NCI-H345 treated with DMSO at 0.1 percent for 48 hours (cell line): ENCODE results near the gene GPRC5D.

Experiments used
- DNase-seq: peaks from one replicate; lab custom pipeline; 2025; ENCODE audit not compliant: unreplicated experiment; lab: John Stamatoyannopoulos, UW

Gene GPRC5D

DNA sequence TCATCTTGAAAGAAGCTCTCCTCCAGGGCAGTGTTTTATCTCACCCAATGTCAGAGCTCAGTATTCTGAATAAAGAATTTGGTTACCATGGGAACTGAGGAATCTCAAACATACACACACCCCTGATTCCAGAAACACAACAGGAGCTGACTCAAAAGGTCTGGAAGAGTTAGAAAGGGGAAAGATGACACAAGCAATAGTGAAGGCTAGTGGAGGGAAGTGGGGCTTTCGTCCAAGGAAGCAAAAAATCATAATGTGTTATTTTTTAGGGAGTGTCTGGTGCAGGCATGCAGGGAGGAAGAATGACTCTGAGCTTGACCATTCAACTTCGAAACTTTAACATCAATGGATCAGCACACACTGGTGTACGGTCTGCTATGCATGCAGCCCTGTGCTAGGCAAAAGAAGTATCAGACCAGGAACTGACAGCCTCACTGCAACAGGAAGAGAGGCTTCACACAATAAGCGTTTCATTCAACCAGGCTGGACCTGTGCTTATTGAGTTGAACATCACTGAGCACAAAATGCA is 27.8 kb upstream of the GPRC5D start:
- no peak for DNase-seq

DNA sequence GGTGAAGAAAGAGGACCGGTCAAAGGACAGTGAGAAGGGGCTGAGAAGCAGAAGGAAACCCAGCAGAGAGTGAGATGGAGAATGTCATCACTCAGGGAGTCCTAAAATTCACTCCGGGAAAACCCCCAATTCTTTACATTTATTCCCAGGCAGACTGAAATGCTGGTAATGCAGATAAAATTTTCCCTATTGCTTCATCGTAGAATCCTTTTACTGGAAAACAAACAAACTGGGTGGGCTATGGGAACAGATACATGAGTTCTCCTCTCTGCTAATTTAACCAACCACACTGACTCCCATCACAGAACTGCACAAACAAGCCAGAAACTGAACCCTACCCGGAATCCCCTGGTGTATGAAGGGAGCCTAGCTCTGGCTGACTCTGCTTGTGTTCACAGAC is 27.2 kb upstream of the GPRC5D start:
- no peak for DNase-seq

DNA sequence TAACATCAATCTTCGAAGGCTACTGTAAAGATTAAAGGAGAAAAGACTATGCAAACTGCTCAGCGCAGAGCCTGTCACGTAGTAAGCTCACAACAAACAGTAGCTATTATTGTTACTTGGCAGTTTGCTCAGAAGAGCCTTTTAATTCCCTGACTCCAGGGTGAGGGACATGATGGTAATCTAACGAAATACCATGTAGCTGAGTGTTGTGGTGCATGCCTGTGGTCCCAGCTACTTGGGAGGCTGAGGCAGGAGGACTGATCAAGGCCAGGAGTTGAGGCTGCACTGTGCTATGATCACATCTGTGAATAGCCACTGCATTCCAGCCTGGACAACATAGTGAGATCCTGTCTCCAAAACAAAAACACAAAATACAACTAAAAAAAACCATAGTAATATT is 25.3 kb upstream of the GPRC5D start:
- DNase-seq: no peak

DNA sequence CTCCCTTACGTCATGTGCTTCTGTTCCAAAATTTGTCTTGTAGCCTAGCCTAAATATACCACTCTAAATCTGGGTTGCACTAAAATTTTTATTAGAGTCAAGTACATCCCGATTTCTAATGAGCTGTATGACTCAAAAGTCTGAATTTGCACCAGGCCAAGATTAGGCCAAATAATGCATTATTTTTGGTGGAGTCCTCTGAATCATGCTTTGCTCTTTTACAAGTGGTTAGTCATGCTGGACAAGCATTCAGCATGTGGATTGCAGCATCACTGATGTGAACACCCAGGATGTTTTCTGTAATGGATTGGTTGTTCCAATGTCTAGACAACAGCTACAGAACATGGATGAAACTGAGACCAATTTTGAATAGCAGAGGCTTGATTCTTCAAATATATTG is 24.4 kb upstream of the GPRC5D start:
- no peak for DNase-seq

GRCh38 chr12:12975322-12976077 is 23.5 kb upstream of the GPRC5D start:
- no peak for DNase-seq

GRCh38 chr12:12974211-12974610 is 22.2 kb upstream of the GPRC5D start:
- DNase-seq: no peak

- no peak for DNase-seq
Measured at GRCh38 chr12:12973019-12973418, 21.0 kb upstream of the GPRC5D start.

- no peak for DNase-seq
Measured at GRCh38 chr12:12965836-12966235, 13.9 kb upstream of the GPRC5D start.

GRCh38 chr12:12964255-12964654 is 12.3 kb upstream of the GPRC5D start:
- no peak for DNase-seq

GRCh38 chr12:12960639-12961209 is 8.8 kb upstream of the GPRC5D start:
- no peak for DNase-seq

DNA sequence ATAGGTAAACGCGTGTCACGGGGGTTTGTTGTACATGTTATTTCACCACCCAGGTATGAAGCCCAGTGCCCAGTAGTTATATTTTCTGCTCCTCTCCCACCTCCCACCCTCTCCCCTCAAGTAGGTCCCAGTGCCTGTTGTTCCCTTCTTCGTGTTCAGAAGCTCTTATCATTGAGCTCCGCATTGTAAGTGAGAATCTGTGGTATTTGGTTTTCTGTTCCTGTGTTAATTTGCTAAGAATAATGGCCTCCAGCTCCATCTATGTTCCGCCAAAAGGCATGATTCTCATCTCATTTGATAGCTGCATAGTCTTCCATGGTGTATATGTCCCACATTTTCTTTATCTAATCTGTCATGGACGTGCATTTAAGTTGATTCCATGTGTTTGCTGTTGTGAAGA is 6.9 kb upstream of the GPRC5D start:
- no peak for DNase-seq

DNA sequence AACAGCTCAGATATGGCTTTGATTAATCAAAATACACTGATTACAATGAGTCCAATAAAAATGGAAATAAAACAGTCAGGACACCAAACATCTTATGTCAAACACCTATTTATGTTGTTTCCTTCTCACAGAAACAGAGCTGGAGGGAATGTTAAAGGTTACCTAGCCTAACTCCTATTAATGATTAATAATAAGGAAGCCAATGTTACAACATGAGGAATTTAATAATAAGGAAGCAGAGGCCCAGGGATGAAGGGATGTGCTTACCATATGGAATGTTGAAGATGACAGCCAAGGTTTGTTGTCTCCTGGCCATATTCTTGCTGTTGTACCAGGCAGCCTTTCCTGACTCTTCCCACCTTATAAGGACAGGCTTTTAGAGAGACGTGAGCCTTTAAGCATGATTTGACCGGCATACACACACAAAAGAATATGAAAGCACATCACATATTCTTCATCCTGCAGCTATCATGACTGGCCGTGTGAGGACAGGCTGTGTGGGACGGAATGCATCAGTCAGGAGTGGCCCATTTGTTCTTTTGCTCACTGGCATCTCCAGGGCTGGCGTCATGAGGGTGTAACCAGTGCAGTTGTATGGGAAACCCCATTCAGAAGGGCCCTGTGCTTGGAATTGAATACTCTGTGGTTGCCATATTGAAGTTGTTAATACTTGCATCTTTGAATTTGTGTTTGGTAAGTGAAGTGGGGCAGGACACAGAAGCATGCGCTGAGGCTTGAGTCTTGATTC is 3.1 kb upstream of the GPRC5D start:
- no peak for DNase-seq

DNA sequence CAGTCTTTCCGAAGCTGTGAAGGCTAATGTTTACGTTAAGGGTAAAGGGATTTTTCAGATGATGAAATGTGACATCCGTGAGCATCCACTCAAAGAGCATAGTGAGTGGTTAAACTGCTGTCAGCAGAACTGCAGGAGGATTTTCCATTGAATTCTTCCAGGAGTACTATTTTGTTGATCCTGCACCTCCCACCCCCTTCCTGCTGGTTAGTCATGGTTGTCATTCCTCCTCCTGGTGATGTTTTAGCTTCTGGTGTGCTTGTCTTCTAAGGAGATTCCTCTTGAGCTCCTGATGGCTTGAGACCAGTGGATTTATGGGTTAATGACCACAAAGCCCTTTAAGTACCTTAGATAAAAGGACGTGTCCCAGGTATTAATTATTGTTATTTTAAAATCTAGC is 2.4 kb upstream of the GPRC5D start:
- DNase-seq: no peak

DNA sequence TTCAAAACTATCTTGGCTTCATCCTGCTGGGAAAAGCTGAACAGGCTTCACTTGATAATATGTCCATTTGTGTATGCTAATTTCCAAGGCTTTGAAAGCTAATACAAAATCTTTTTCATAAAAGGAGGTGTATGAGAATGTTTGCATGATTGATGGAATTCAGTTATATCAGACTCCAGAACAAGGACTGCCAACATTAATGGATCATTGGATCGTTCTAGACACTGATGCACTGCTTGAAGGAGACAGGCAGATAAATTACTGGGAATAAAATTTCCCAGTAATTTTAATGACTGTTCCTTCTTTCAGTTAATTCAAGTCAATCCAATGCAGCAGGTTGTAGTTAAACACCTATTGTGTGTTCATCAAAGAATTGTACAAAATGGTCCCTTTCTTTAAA is 466 bp downstream of the GPRC5D start:
- no peak for DNase-seq

DNA sequence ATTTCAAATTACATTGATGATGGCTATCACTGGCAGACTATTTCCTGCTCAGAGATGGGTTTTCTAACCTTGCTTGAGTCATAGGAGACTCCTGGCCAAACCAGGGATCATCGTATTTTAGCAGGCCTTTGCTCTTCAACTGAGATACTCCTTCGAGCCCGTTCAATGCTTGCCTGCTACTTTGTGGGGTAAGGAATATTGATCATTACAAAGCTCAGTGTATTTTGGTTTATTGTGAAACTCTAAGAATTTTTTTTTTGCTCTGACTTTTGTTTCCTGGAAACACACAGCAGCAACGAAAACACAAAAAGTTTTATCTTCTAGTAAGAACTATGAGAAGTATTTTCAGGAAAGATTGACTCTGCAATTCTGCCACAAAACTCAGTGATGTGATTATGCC is 4.1 kb downstream of the GPRC5D start:
- no peak for DNase-seq

DNA sequence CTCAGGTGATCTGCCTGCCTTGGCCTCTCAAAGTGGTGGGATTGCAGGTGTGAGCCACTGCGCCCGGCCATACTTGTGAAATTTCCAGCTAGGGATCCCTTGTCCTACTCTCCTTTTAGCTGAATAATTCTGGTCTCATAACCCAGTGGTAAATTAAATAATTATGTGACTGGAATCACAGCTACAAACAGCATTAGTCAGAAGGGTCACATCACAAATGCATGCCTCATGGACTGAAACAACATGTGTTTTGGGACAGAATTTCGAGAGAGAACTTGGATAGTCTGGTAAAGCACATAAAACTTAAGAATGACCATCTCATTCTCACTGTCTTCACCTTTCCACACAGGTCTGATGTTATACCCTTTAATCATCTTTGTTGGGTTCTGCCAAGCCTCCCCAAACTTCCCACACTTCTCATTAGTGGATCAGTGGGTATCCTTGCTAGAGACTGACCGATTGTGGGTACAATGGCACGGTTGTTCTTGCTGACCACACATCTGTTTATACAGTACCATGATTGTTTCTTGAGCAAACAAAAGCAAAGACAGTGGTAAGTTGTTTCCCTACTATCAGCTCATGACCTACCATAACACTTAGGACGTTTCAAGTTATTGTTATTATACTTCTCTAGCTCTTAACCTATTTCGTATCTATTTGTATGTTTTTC is 5.1 kb downstream of the GPRC5D start:
- no peak for DNase-seq

DNA sequence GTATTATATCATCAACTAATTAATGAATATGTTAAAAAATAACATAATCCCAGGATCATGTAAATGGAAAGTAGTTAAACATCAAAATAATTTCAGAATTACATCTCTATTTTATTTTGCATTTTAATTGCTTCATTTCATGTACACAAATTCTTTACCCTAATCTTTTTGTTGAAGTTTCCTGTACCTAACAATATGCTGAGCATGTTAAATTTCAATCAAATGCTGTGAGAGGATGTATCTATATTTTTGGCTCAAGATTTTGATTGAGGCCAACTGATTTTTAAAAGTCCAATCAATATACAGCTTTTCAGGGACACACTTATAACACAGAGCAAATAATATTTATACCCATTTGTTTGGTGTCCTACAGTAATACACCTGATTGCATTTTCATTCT is 6.4 kb downstream of the GPRC5D start:
- DNase-seq: no peak

- no peak for DNase-seq
Measured at GRCh38 chr12:12943586-12944260, 8.2 kb downstream of the GPRC5D start.

- DNase-seq: no peak
Measured at GRCh38 chr12:12941450-12942350, 10.3 kb downstream of the GPRC5D start.

GRCh38 chr12:12939888-12940287 is 12.1 kb downstream of the GPRC5D start:
- DNase-seq: no peak
